ENCODE data around the gene ADGRE1. TPM values are rescaled to one million over a fixed set of nuclear protein-coding genes. Genes with fewer than 3 reads are reported as not detected.

Gene ADGRE1
- polyA plus RNA-seq, 2 donors: 0.06 TPM; not detected in 1

DNA sequence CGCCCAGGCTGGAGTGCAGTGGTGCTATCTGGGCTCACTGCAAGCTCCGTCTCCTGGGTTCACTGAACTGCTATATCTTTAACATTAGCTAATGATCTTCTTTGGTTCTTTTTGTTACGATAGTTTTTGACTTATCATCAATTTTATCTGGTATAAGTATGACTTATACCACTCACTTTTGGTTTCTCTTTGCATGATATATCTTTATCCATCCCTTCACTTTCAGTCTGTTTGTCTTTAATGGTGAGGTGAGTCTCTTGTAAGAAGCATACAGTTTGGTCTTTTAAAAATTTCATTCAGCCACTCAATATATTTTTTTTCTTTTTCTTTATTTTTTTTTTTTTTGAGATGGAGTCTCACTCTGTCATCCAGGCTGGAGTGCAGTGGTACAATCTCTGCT lies 58.4 kb downstream of the ADGRE1 start:
- Histone ChIP-seq H3K27ac (ENCODE audit: low read depth in 2 of 2, low read length in 1 of 2) (no peak overlapping the region), H3K27me3 (ENCODE audit: control insufficient read depth in 1 of 2, insufficient read depth in 2 of 2, low read length in 2 of 2) (no peaks in the 10 kb centered on the region), H3K4me1 (ENCODE audit: control insufficient read depth in 2 of 2, insufficient read depth in 2 of 2, low read length in 1 of 2) (peaks cover 0 to 3% of the 10 kb centered on the region in 2 donors), H3K9me3 (ENCODE audit: control insufficient read depth in 2 of 2, insufficient read depth in 1 of 2, low read depth in 1 of 2, low read length in 1 of 2) (peaks cover 0 to 3% of the 10 kb centered on the region in 2 donors), H3K4me3 (ENCODE audit: low read depth in 1 of 2, low read length in 2 of 2) (no peak overlapping the region), H3K36me3 (ENCODE audit: control insufficient read depth in 2 of 2, insufficient read depth in 2 of 2, low read length in 1 of 2) (no peaks in the 10 kb centered on the region)
- WGBS, 2 donors: 53 to 57% methylated on average over 3 of the region's 3 CpGs

DNA sequence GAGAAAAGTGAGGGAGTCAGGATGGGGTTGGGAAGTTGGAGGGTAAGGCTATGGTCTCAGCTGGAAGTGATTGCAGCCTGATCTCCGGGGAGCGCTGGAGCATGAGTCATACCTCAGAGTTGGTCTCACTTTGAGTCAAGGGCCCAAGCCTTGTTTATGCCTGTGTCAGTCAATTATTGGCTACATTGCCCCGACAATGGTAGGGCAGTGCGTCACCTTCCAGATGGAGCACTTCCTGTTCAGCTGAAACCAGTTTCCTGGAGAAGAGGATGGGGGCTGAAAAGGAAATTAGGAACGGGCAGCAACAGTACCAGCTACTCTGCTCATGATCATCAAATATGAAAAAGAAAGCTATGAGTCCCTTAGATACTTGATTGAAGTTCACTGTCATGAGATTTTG lies 60.4 kb downstream of the ADGRE1 start:
- peaks cover 0 to 3% of the 10 kb centered on the region in 2 donors for H3K4me1 ChIP-seq (ENCODE audit: control insufficient read depth in 2 of 2, insufficient read depth in 2 of 2, low read length in 1 of 2)
- H3K36me3 ChIP-seq (ENCODE audit: control insufficient read depth in 2 of 2, insufficient read depth in 2 of 2, low read length in 1 of 2): no peaks in the 10 kb centered on the region
- WGBS, 2 donors: 21 to 41% methylated on average over 5 of the region's 5 CpGs
- H3K9me3 ChIP-seq (ENCODE audit: control insufficient read depth in 2 of 2, insufficient read depth in 1 of 2, low read depth in 1 of 2, low read length in 1 of 2): no peaks in the 10 kb centered on the region
- no peak overlapping the region for H3K27ac ChIP-seq (ENCODE audit: low read depth in 2 of 2, low read length in 1 of 2)
- H3K27me3 ChIP-seq (ENCODE audit: control insufficient read depth in 1 of 2, insufficient read depth in 2 of 2, low read length in 2 of 2): no peaks in the 10 kb centered on the region
- no peak overlapping the region for H3K4me3 ChIP-seq (ENCODE audit: low read depth in 1 of 2, low read length in 2 of 2)

DNA sequence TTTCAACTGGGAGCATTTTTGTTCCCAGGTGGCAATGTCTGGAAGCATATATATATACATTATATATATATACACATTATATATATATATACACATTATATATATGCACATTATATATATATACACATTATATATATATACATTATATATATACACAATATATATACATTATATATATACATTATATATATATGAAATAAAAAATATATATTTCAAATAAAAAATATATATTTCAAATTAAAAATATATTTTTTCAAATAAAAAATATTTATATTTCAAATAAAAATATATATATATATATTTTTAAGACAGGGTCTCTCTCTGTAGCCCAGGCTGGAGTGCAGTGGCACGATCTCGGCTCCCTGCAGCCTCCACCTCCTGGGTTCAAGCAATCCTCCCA lies 61.5 kb downstream of the ADGRE1 start:
- Histone ChIP-seq H3K9me3 (ENCODE audit: control insufficient read depth in 2 of 2, insufficient read depth in 1 of 2, low read depth in 1 of 2, low read length in 1 of 2) (no peaks in the 10 kb centered on the region), H3K27ac (ENCODE audit: low read depth in 2 of 2, low read length in 1 of 2) (no peak overlapping the region), H3K36me3 (ENCODE audit: control insufficient read depth in 2 of 2, insufficient read depth in 2 of 2, low read length in 1 of 2) (no peaks in the 10 kb centered on the region), H3K27me3 (ENCODE audit: control insufficient read depth in 1 of 2, insufficient read depth in 2 of 2, low read length in 2 of 2) (no peaks in the 10 kb centered on the region), H3K4me3 (ENCODE audit: low read depth in 1 of 2, low read length in 2 of 2) (no peak overlapping the region), H3K4me1 (ENCODE audit: control insufficient read depth in 2 of 2, insufficient read depth in 2 of 2, low read length in 1 of 2) (peaks cover 0 to 3% of the 10 kb centered on the region in 2 donors)
- WGBS, 2 donors: 92 to 96% methylated on average over 2 of the region's 2 CpGs

DNA sequence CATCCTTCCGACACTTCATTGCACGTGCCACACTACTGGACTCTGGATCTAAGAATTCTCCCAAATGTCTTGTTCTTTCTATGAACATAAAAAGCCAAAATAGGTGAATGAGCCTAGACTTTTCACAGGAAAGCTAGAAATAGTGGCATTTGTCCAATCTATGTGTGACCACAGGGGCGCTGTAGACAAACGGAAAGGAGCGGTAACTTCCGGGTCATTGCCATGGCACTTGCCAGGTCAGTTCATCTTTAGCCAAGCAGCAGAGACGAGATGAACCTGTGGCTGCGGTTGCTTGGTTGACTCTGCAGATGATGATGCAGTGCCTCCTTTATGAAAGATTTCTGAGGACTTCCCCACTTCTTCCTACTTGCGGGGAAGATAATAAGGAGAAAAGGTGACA lies 65.6 kb downstream of the ADGRE1 start:
- 77 to 84% methylated on average over 9 of the region's 9 CpGs for WGBS, 2 donors
- no peaks in the 10 kb centered on the region for H3K36me3 ChIP-seq (ENCODE audit: control insufficient read depth in 2 of 2, insufficient read depth in 2 of 2, low read length in 1 of 2)
- H3K4me1 ChIP-seq (ENCODE audit: control insufficient read depth in 2 of 2, insufficient read depth in 2 of 2, low read length in 1 of 2): no peaks in the 10 kb centered on the region
- peaks cover 0 to 2% of the 10 kb centered on the region in 2 donors for H3K27me3 ChIP-seq (ENCODE audit: control insufficient read depth in 1 of 2, insufficient read depth in 2 of 2, low read length in 2 of 2)
- H3K9me3 ChIP-seq (ENCODE audit: control insufficient read depth in 2 of 2, insufficient read depth in 1 of 2, low read depth in 1 of 2, low read length in 1 of 2): no peaks in the 10 kb centered on the region
- H3K4me3 ChIP-seq (ENCODE audit: low read depth in 1 of 2, low read length in 2 of 2): no peak overlapping the region
- no peak overlapping the region for H3K27ac ChIP-seq (ENCODE audit: low read depth in 2 of 2, low read length in 1 of 2)

DNA sequence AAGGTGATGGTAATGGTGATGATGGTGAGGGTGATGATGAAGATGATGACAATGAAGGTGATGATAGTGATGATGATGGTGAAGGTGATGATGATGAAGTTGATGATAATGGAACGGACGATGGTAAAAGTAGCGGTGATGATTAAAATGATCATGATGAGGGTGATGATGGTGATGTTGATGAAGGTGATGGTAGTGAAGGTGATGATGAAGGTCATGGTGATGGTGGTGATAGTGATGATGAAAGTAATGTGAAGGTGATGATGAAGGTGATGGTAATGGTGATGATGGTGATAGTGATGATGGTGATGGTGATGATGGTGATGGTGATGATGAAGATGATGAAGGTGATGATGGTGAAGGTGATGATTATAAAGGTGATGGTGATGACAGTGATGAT lies 67.7 kb downstream of the ADGRE1 start:
- Histone ChIP-seq H3K36me3 (ENCODE audit: control insufficient read depth in 2 of 2, insufficient read depth in 2 of 2, low read length in 1 of 2) (no peaks in the 10 kb centered on the region), H3K4me1 (ENCODE audit: control insufficient read depth in 2 of 2, insufficient read depth in 2 of 2, low read length in 1 of 2) (no peaks in the 10 kb centered on the region), H3K27me3 (ENCODE audit: control insufficient read depth in 1 of 2, insufficient read depth in 2 of 2, low read length in 2 of 2) (peaks cover 0 to 2% of the 10 kb centered on the region in 2 donors), H3K9me3 (ENCODE audit: control insufficient read depth in 2 of 2, insufficient read depth in 1 of 2, low read depth in 1 of 2, low read length in 1 of 2) (no peaks in the 10 kb centered on the region), H3K27ac (ENCODE audit: low read depth in 2 of 2, low read length in 1 of 2) (no peak overlapping the region), H3K4me3 (ENCODE audit: low read depth in 1 of 2, low read length in 2 of 2) (no peak overlapping the region)
- 97 to 98% methylated on average over 3 of the region's 3 CpGs for WGBS, 2 donors

DNA sequence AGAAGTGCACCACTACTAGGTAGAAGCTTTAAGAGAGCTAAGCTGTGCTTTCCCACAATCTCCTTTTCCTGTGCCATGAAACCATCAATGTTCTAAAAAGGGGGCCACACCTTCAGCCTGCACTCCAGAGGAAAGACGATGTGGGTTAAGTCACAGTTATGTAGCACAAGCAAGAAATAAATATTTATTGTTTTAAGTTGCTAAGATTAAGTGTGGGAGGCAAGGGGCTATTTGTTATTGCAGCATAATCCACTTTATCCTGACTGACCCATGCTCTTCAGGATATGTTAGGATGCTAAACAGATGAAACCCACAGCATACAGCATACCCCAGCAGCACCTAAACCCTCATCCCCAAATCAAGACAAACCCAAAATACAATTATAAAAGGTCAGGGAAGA lies 69.2 kb downstream of the ADGRE1 start:
- Histone ChIP-seq H3K27me3 (ENCODE audit: control insufficient read depth in 1 of 2, insufficient read depth in 2 of 2, low read length in 2 of 2) (peaks cover 0 to 2% of the 10 kb centered on the region in 2 donors), H3K4me1 (ENCODE audit: control insufficient read depth in 2 of 2, insufficient read depth in 2 of 2, low read length in 1 of 2) (no peaks in the 10 kb centered on the region), H3K9me3 (ENCODE audit: control insufficient read depth in 2 of 2, insufficient read depth in 1 of 2, low read depth in 1 of 2, low read length in 1 of 2) (no peaks in the 10 kb centered on the region), H3K36me3 (ENCODE audit: control insufficient read depth in 2 of 2, insufficient read depth in 2 of 2, low read length in 1 of 2) (no peaks in the 10 kb centered on the region), H3K4me3 (ENCODE audit: low read depth in 1 of 2, low read length in 2 of 2) (no peak overlapping the region), H3K27ac (ENCODE audit: low read depth in 2 of 2, low read length in 1 of 2) (no peak overlapping the region)
- 68 to 85% methylated on average over 1 of the region's 1 CpG for WGBS, 2 donors

DNA sequence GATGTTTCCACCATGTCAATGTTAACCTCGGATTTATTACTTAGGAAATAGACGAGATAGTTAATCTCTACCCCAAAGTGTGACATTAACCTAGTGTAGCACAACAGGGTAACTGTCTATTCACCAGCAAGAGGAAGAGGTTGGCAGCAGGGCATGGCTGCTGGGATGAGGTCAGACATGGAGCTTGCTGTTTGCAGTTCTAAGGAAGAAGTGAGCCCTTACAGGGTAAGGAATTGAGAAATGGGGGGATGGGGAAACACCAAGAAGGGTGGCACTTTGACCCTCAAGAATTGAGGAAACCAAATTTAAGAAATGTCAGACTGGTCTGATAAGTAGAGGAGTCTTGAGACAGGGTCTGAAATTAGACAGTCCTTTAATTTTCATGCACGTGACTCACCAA lies 71.4 kb downstream of the ADGRE1 start:
- Histone ChIP-seq H3K27me3 (ENCODE audit: control insufficient read depth in 1 of 2, insufficient read depth in 2 of 2, low read length in 2 of 2) (peaks cover 0 to 2% of the 10 kb centered on the region in 2 donors), H3K27ac (ENCODE audit: low read depth in 2 of 2, low read length in 1 of 2) (no peak overlapping the region), H3K9me3 (ENCODE audit: control insufficient read depth in 2 of 2, insufficient read depth in 1 of 2, low read depth in 1 of 2, low read length in 1 of 2) (no peaks in the 10 kb centered on the region), H3K36me3 (ENCODE audit: control insufficient read depth in 2 of 2, insufficient read depth in 2 of 2, low read length in 1 of 2) (no peaks in the 10 kb centered on the region), H3K4me3 (ENCODE audit: low read depth in 1 of 2, low read length in 2 of 2) (no peak overlapping the region), H3K4me1 (ENCODE audit: control insufficient read depth in 2 of 2, insufficient read depth in 2 of 2, low read length in 1 of 2) (no peaks in the 10 kb centered on the region)
- WGBS, 2 donors: 65 to 72% methylated on average over 3 of the region's 3 CpGs

DNA sequence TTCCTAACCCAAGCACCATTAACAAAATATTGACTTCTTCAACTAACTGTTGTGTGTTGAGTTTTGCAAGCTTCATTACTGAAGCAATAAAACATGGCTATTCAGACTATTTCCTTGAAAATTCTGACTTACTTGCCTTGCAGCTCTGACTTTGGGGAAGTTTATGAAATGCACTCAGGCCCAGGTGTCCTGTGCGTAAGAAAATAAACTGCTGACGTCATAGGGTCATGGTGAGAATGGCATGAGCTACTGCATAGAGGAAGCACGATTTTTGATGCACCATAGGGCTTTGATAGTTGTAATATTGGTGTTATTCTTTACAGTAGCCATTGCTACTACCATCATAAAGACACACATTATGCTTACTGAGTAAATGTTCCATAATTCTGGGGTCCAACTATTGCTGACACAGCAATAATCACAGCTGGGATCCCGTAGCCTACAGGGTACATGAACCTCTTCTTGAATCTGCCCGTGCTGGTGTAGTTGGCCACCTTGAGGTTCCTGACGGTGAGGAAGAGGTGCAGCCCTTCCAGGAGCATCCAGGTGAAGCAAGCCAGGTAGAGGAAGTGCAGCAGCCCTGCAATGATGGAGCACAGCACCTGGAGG lies 76.0 kb downstream of the ADGRE1 start:
- Histone ChIP-seq H3K9me3 (ENCODE audit: control insufficient read depth in 2 of 2, insufficient read depth in 1 of 2, low read depth in 1 of 2, low read length in 1 of 2) (no peaks in the 10 kb centered on the region), H3K27ac (ENCODE audit: low read depth in 2 of 2, low read length in 1 of 2) (no peak overlapping the region), H3K27me3 (ENCODE audit: control insufficient read depth in 1 of 2, insufficient read depth in 2 of 2, low read length in 2 of 2) (peaks cover 0 to 3% of the 10 kb centered on the region in 2 donors), H3K4me1 (ENCODE audit: control insufficient read depth in 2 of 2, insufficient read depth in 2 of 2, low read length in 1 of 2) (no peaks in the 10 kb centered on the region), H3K4me3 (ENCODE audit: low read depth in 1 of 2, low read length in 2 of 2) (no peak overlapping the region), H3K36me3 (ENCODE audit: control insufficient read depth in 2 of 2, insufficient read depth in 2 of 2, low read length in 1 of 2) (no peaks in the 10 kb centered on the region)
- WGBS, 2 donors: 73 to 76% methylated on average over 6 of the region's 6 CpGs

DNA sequence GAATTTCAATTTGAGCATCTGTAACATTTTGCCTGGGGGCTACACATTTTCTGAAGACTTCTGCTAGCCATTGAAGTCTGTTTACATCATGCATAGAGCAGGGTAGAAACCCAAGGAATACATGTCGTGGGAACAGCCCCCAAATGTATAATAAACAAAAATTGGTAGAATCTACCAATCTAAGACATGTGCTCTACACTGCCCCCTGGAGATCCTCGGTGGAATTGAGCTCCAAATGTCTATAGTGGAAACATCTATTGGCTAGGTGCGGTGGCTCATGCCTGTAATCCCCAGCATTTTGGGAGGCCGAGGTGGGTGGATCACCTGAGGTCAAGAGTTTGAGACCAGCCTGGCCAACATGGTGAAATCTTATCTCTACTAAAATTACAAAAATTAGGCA lies 76.6 kb downstream of the ADGRE1 start:
- WGBS, 2 donors: 49 to 57% methylated on average over 4 of the region's 4 CpGs
- Histone ChIP-seq H3K4me3 (ENCODE audit: low read depth in 1 of 2, low read length in 2 of 2) (no peak overlapping the region), H3K27ac (ENCODE audit: low read depth in 2 of 2, low read length in 1 of 2) (no peak overlapping the region), H3K9me3 (ENCODE audit: control insufficient read depth in 2 of 2, insufficient read depth in 1 of 2, low read depth in 1 of 2, low read length in 1 of 2) (no peaks in the 10 kb centered on the region), H3K36me3 (ENCODE audit: control insufficient read depth in 2 of 2, insufficient read depth in 2 of 2, low read length in 1 of 2) (no peaks in the 10 kb centered on the region), H3K27me3 (ENCODE audit: control insufficient read depth in 1 of 2, insufficient read depth in 2 of 2, low read length in 2 of 2) (peaks cover 0 to 3% of the 10 kb centered on the region in 2 donors), H3K4me1 (ENCODE audit: control insufficient read depth in 2 of 2, insufficient read depth in 2 of 2, low read length in 1 of 2) (no peaks in the 10 kb centered on the region)

DNA sequence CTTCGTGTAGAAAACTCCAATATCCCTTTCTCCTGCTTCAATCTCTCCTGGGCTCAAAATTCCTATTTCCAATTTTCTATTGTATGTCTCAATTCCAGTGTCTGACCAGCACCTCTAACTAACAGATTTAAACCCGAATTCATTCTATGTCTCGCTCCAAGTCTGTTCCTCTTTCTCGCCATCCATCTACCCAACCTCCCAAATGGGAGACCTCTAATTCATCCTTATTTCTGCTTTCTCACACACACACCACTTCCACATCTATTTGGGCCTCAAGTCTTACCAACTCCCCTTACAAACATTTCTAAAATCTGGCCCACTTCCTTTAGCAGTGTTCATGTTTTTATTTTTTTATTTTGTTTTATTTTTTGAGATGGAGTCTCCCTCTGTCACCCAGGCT lies 80.6 kb downstream of the ADGRE1 start:
- Histone ChIP-seq H3K27me3 (ENCODE audit: control insufficient read depth in 1 of 2, insufficient read depth in 2 of 2, low read length in 2 of 2) (peaks cover 0 to 3% of the 10 kb centered on the region in 2 donors), H3K36me3 (ENCODE audit: control insufficient read depth in 2 of 2, insufficient read depth in 2 of 2, low read length in 1 of 2) (no peaks in the 10 kb centered on the region), H3K27ac (ENCODE audit: low read depth in 2 of 2, low read length in 1 of 2) (no peak overlapping the region), H3K4me1 (ENCODE audit: control insufficient read depth in 2 of 2, insufficient read depth in 2 of 2, low read length in 1 of 2) (no peaks in the 10 kb centered on the region), H3K9me3 (ENCODE audit: control insufficient read depth in 2 of 2, insufficient read depth in 1 of 2, low read depth in 1 of 2, low read length in 1 of 2) (no peaks in the 10 kb centered on the region), H3K4me3 (ENCODE audit: low read depth in 1 of 2, low read length in 2 of 2) (no peak overlapping the region)
- whole genome bisulfite sequencing, 2 donors: 69 to 71% methylated on average over 4 of the region's 4 CpGs
